ELR (cell line): ENCODE results near the gene SIAE.
A peak's percentile ranks its signal among the peaks of the same experiment; 100 is the strongest.

Experiments used
- DNase-seq: peaks from one replicate; pipeline ENCODE4 v3.0.0-alpha.2; 2015; ENCODE audit warnings: low read depth

SIAE gene

DNA sequence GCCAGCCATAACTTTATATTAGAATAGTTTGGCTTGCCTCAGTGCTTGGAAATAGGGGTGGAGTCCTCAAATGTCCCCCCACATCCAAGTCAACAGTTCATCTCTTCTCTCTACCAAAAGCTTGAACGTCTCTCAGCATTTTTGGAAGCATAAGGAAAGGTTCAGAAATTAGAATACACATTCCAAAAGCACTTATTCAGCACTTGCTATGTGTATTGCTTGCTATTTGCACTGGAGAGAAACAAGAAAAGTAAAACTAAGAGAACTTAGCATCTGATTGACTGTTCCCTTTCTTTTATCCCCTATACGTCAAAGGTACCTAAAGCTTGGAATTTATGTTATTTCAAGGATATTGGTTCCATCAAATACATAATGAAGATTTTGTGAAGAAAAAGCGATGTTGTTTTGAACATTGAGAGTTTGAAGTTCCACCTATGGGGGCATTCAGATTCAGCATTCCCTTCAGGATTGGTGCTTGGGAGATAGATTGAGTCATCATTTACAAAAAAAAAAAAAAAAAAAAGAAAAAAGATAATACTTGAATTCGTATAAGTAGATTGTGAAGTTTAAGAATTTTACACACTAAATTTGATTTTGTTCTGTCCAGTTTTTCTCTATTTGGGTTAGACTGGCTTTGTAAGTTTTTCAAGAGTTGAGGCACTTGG, 49.5 kb downstream of the SIAE start:
- DNase-seq = peak; percentile 31

DNA sequence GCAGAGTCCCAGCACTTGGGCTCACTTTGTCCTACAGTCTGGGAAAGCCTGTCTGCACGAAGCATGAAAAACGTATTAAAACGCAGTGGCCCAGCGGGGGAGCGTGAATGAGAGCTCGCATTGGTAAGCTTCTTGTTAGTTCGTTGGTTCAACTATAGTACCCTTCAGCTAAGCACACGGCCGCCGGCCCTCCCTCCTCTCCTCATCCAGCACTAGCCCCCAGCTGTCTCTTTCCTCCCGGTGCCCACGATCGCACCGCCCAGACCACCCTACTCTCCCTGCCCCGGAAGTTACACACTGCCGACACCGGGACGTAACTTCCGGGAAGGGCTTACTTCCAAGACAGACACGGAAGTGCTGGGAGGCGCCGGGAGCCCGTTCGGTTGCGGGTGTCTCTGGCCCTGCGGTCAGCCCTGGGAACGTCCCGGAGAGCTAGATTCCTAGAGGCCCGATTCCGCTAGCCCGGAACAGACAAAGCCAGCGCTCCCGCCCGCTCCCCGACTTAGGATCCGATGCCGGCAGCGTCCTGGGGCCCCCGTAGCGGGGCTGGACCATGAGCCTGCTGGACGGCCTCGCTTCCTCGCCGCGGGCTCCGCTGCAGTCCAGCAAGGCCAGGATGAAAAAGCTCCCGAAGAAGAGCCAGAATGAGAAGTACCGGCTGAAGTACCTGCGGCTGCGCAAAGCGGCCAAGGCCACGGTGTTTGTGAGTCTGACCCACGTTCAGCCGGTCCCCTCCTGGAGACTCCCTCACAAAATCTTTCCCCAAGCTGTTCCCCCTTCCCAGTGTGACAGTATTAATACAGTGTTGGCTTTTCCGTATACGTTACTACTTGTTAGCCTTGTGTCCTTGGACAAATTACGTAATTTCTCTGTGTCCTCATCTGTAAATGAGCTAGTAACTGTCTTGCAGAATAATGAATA, 50.7 kb downstream of the SIAE start, which contains the start of gene TBRG1:
Gene TBRG1, plus strand, starts transcription at position 334 of the 921 bp plus-strand sequence. Its CDS starts 220 bp downstream, at position 554.
- peak; percentile 90 for DNase-seq

DNA sequence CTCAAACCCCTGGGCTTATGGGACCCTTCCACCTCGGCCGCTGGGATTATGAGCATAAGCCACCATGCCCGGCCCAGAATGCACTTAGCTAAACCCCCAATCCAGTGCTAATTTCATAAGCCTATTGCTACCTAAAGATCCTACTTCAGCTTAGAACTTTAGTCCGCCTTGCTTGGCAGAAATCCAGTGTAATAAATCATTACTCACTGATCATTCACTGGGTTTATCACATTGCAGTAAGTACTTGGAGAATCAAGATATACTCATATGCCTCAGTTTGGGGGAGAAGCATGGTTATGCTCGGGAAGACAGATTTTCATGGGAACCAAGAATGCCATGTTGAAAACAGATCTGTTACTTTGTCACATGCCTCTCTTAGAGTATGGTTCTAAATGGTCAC, 54.7 kb downstream of the SIAE start:
- DNase-seq = no peak

DNA sequence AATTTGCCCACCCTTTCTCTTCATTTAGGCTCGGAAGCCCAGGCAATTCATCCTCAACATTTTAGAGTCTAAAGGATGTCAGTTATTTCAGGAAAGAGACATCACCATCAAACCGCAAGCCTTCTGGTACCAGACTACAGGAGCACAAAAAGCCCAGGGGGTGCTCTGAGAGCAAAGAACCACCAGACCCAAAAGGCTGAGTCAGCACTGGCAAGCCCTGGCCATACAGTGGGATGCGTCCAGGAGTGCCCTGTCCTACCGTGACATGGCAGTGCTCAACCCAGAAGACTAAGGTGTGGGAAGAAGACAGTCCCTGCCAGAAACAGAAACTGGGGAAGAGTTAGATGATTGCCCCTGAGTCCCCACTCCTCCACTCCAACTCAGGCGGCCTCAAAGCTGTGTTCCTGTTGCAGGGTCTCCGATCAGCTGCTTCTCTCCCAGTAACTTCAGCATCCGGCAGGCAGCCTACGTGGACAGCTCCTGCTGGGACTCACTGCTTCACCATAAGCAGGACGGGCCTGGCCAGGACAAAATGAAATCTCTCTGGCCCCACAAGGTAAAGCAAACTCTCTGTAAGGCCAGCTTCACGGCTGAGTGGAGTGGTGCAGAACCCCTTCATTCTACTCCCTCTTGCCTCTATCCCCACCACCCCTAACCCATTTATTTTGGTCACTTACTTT, 60.8 kb downstream of the SIAE start:
- peak; percentile 11 for DNase-seq

DNA sequence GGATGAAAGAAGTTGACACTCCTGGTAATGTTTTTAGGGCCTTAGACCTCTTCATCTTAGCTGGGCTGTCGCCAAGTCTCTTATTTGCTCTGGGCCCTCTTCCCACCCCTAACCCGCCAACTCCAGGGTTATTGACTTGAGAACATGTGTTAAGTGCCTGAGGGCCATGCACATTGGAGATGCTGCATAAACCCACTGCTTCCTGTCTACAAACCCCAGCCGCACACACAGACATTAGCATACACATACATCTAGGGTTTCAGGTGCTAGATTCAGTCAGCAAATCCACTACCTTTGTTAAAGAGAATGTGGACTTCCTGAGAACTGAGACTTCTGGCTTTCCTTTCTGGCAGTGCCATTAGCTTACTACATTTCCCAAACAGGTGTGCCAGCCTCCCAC, 61.5 kb downstream of the SIAE start:
- no peak for DNase-seq

DNA sequence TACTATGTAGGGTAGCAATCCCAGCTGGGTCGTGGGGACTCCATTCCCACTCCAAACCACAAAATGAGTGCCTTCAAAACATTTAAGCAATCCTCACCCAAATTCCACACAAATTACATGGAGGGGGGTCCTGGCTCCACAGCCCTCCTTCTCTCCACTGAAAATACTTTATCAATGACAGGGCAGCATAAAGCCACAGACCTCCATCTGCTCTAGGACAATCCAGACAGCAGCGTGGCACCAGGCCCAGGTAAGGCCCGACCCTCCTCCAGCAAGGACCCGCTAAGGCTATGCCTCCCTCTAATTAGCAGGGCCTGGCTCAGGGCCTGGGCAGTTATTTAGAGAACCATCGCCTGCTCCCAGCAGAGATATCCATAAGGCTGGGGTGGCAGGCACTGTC, 62.5 kb downstream of the SIAE start, which contains the start of gene PANX3:
Gene PANX3, plus strand, starts transcription at position 365 of the 400 bp plus-strand sequence. CDS start 129 bp downstream, outside the sequence.
- no peak for DNase-seq

DNA sequence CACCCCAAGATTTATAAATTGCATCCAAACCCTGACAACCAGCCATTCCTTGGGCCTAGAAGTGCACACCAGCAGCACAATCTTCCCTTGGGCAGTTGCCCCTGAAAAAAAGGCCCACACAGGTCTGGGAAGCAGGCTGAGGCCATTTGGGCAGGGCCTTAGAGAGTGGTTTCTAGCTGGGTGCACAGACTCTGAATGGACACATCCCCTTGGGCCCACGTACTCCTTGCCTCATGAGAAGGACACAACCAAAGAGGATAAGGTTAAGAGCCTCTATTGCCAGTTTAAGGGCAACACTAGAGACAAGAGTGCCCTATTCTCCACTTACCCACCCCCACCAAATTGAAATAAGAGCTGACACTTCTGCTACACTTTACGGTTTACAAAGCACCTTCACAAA, 63.2 kb downstream of the SIAE start:
- DNase-seq = no peak

DNA sequence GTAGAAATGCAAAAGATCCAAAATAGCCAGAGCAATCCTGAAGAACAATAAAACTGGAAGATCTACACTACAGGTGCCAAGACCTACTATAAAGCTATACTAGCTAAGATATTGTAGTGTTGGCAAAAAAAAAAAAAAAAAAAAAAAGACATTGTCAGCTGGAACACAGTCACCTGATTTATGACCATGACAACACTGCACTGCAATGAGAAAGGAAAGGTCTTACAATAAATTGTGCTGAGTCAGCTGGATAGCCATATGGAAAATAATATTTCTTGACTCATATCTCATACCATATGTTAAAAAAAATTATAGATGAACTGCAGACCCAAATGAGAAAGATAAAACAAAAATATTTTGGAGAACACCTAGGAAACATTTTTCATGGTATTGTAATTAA, 65.4 kb downstream of the SIAE start:
- DNase-seq = peak; percentile 9

DNA sequence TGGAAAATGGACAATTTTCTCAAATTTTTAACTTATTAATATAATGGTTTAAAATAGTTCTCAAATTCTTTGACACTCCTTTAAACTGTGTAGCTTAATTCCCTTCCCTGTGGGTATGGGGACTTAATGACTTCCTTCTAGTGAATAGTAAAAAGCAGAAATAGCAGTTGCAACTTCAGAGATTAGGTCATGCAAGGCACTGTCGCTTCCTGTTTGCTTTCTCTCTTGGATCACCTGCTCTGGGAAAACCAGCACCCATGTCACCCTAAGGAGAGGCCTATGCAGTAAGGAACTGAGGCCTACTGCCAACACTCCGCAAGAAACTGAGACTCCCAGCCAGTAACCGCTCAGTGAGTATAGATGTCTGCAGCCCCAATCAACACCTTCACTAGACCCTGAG, 67.8 kb downstream of the SIAE start:
- no peak for DNase-seq

DNA sequence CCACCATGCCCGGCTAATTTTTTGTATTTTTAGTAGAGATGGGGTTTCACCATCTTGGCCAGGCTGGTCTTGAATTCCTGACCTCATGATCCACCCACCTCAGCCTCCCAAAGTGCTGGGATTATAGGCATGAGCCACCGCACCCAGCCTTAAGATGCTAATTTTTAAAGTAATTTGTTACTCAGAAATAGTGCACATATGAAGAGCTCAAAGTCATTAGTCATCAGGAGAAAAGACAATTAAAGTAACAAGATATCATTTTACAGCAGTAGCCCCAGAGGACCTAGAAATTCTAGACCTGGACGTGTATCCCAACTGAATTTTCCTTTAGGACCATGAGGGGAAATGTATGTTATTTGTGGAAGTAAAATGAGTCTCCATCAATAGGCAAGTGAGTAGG, 70.8 kb downstream of the SIAE start:
- DNase-seq = peak; percentile 55

DNA sequence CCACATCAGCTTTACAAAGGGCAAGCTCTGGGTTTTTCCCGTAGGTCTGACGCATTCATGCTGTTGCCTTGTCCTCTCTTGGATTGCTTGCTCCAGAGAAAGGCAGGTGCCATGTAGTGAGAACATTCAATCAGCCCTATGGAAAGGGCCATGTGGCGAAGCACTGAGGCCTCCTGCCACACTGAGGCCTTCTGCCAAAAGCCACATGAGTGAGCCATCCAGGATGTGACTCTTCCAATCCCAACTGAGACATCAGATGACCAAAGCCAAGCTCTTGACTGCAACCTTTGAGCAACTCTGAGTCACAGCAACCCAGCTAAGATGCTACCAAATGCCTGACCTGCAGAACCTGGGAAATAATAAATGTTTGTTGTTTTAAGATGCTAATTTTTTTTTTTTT, 71.3 kb downstream of the SIAE start:
- peak; percentile 93 for DNase-seq

DNA sequence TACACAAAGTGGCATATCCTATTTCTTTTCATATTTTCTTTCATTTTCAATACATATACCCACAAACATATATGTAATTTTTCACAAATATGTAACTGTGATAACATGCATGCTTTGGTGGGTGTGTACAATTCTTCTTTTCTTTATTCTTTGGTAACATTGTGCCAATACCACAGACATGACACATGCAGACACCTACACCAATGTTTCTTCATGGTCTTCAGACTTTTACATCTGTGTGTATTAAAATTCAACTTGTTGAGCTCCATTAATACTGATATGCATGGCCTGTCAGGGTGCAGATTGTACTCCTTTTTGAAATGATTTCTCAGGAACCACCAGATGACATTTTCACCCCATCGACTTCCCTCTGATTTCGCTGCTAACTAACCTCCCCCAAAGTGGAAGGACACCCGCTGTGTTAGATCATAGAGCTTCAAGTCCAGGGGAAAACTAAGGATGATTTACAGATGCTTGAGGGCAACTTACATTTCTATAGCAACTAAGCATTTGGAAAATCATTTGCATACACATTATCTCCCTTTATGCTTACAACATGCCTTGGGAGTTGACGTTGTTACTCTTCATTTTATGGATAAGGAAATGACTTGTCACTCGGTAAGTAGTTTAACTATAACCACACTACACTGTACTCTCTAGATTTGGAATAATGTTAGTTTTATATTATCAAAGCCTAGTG, 72.8 kb downstream of the SIAE start:
- DNase-seq = no peak

DNA sequence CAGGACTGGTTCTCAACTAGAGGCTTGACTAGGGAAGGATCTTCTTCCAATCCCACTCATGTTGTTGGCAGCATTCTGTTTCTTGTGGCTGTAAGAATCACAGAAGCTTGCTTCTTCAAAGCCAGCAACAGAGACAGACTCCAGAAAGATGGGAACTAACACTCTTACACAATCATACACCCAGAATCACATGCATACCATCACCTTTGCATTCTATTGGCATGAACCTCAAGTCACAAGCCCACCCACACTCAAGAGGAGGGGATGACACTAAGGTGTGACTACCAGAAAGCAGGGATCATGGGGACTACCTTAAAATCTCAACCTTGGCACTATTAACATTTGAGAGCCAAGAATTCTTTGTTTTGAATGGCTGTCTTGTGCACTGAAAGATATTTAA, 75.9 kb downstream of the SIAE start:
- no peak for DNase-seq

DNA sequence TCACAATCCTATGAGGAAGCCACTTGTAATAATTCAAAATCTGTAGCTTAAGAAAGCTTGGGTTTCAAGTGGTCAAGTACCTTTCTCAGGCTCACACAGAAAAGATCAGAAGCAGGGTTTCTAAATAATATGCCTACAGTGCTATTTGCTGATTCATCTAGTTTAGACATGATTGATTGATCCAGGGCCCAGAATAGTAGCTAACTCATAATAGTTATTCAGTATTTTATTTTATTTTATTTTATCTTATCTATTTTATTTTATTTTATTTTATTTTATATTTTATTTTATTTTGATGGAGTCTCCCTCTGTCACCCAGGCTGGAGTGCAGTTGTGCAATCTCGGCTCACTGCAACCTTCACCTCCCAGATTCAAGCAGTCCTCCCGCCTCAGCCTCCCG, 78.2 kb downstream of the SIAE start:
- DNase-seq = no peak

DNA sequence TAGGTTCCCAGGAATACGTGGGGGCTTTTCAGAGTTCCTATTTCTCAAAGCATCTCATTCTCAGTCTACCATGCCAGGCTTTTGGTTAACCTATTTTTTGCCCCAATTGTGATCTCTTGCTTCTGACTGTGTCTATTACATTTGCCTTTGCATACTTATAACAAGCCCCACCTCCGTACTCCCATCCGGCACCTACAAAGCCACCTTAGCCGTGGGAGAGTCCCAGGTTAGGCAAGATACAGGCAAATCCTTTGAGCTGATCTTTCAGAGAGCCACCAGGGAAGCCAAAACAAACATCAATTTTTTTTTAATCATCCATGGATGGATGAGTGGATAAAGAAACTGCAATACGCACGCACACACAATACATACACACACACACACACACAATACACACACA, 80.9 kb downstream of the SIAE start:
- DNase-seq = no peak

DNA sequence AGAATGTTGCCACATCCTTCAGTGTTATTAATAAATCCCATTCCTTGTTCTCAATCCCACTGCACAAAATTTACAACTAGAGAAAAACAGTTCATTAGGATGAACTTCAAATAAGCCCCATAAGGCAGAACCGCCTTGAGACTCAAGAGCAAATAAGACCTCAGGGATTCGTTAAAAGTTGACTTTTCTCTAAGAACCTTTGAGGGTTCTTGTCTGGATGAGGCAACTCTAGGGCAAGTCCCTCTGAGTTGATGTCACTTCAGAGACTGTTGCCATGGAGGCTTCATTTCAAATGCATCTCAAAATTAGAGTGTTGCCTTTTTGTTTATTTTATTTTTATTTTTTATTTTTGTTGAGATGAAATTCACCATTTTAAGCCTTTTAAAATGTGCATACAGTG, 82.1 kb downstream of the SIAE start:
- no peak for DNase-seq

DNA sequence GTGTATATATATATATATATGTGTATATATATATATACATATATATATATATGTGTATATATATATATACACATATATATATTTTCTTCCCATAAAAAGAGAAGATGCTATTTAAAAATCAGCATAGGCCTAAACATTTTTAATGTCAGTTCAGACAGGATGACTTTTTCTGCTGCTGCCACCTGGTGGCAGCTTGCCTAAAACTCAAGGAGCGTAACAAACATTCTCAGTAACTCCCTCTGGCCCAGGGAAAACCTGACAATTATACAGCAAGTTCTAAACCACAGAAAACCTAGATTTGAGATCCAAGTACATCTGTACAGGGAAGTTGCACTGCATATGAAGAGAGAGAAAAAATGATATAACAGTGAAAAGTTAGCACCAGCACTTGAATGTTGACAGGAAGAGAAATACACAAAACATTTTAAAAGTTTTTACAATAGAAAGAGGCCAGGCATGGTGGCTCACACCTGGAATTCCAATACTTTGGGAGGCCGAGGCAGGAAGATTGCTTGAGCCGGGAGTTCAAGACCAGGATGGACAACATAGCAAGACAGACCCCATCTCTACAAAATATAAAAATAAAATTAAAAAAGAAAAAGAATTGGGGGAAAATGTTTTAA, 87.2 kb downstream of the SIAE start:
- DNase-seq = peak; percentile 68

DNA sequence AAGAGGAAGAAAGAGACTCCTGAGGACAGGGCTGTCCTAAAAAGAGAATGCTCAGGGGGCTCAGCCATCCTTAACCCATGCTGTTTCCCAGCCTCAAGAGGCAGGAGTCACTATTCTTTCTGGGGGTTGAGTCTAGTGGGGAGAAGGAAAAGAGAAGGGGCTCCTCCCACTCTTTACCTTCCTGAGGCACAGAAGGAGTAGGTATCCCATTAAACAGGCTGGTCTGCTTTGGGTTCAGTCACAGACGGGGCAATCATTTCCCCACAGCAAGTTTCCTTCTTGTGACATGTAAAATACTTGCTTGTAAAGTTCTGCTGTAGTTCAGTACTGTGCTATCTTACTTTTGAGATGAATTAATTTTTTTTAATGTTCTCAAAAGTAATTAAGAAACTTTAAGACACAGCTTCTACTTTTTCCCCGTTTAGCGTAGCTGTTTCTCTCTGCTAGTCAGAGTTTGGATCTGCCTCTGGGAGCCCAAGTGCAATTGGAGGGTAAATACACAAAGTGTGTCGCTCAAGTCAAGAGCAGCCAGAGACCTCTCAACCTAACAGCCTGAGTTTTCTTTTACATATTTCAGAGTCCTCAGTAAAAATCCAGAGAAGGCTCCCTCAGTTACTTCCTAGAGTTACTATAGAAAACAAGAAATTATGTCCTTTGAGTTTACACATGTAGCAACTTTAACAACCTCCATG, 88.7 kb downstream of the SIAE start:
- no peak for DNase-seq

DNA sequence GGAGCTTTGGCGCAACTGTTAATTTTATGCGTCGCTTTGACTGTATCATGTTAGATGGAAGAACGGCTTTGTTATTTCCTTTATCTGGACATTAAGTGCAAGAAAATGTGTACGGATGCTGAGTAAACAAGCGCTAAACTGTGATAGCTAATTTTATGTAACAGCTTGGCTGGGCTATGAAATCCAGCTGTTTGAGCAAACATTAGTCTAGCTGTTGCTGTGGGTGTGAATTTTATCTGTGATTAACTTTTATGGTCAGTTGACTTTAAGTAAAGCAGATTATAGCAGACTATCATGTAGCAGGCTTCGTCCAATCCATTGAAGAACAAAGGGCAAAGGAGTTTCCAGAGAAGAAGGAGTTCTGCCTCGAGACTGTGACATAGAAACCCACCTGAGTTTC, 89.8 kb downstream of the SIAE start:
- no peak for DNase-seq
